Stimulated activated CD8-positive, alpha-beta memory T cell treated with anti-CD3 and anti-CD28 coated beads, Interleukin-4, amount 100 ng/mL, for 48 hours (primary cell): ENCODE data around the gene BMPR1A.
"Not testable (repeated sequence)": the region's sequence is repeated elsewhere in the genome, so short reads cannot be mapped to it uniquely, and the experiment has no call there.

Experiments
- DNase-seq: peaks from one replicate; pipeline ENCODE4 v3.0.0-alpha.2; 2020

BMPR1A gene

DNA sequence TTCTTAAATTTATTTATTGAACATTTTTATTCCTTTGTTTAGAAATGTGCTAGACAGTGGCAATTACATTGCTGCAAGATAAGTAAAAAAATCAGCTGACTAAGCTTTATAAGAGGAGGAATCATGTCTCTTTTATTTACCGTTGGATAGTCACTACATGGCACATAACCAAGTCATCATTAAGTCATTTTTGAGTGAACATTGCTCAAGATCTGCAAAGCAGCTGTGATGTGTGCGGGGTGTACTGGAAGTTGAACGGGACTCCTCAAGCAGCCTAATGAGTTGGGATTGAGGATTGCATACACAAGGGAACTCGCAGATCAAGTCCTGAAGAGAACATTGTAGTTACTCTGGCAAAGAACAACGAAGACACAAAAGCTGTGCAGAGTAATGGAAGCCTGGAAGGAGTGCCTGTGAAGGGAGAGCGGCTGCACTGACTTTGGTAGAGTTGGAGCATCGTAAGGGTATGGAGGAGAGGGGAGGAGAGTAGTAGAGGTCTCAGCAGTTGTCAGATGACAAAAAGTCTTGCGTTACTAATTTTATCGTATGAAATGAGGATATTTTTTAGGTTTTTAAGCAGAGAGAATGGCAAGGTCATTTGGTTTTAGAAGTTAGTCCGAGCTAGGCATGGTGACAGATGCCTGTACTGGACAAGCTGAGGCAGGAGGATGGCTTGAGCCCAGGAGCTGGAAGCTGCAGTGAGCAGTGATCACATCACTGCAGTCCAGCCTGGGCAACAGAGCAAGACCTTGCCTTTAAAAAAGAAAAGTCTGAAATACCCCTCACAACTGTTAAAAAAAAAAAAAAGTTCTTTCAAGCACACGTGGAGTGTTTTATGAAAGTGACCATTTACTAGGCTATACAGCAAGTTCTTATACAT, 95.1 kb downstream of the BMPR1A start:
- DNase-seq, result no peak

GRCh38 chr10:86853582-86853981, 97.2 kb downstream of the BMPR1A start:
- DNase-seq, result not testable (repeated sequence)

DNA sequence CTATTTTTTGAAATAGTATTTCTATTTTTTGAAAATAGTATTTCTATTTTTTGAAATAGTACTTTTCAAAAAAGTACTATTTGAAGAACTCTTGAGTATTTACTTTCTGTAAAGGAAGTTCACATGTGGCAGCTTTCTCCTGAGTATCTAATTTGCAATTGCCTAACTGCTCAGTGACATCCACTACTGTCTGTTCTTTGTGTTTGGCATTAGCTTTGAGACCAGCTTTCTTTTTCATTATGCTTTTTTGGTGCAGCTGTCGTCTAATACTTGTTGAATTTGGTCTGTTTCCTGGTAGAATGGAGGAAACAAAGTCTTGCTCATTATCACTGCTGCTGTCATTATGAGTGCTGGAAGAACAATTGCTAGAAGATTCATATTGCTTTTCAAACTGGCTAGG, 99.1 kb downstream of the BMPR1A start:
- no peak for DNase-seq

DNA sequence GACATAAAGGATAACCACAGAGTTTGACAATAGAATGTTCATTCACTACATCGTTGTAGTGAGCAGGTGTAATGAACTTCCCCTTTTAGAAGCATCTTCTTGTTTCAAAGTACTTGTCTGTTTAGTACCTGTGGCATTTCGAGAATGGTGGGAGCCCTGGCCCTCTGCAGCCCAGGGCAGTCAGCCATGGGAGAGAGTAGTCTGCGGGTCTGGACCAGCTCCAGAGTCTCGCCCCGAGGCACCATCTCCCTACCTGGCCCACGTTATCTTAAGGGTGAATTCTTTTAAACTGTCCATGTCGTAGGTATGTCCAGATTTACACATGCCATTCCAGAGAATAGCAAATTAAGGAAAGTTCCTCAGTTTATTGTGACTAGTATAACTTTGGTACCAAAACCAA, 99.7 kb downstream of the BMPR1A start:
- DNase-seq, result no peak

DNA sequence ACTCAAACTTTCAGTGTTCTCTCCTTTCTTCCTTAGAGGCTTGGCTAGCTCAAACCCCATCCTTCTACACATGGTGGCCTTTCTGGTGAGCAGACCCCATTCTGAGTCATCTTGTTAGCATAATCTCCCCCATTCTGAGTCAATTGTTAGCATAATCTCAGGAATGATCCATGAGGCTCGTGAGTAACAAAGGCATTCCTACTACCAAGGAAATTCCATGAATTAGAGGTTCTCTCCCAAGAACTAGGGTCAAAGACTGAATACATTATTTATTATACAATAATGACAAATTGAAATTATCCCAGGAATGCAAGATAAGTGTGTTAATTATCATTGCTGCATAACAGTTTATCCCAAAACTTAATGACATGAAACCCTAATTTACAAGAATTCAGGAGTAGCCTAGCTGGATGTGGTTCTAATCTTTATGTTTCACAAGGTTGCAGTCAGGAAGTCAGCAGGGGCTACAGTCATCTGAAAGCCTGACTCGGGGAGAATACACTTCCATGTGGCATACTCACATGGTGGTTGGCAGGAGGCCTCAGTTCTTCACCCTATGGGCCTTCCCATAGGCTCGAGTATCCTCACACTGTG, 100.8 kb downstream of the BMPR1A start:
- no peak for DNase-seq

DNA sequence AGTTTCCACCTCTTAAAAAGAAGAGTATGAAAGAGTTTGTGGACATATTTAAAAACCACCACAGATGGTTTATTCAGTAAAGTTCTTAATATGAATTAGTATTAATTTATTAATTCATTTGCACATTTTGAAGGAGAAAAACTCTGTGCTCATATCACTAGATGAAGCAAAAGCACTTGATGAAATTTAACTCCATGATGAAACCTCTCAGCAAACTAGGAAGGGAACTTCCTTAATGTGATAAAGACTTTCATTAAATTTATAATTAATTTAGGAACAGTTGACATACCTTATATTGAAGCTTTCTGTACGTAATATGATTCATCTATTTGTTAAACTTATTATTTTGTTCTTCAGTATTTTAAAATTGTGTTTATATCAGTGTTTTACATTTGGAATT, 101.6 kb downstream of the BMPR1A start:
- DNase-seq, result no peak

- DNase-seq, result no peak
Observed at GRCh38 chr10:86861351-86861750, 104.9 kb downstream of the BMPR1A start.

DNA sequence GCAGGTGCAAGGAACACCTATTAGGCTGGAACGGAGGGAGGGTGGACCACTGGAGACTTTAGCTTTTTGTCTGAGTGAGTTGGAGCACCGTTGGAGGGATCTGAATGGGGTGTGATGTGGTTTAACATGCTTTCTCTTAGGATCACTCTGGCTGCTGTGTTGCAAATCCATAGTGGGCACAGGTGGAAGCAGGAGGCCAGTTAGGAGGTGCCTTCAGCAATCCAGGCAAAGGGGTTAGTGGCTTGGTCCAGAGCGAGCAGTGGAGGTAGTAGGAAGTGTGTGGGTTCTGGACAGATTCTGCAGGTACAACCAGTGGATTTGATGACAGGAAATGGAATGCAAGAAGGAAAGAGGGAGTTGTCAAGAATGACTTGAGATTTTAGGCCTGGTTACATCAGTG, 106.0 kb downstream of the BMPR1A start:
- DNase-seq, result no peak

- DNase-seq, result no peak
Observed at GRCh38 chr10:86862786-86863483, 106.5 kb downstream of the BMPR1A start.

GRCh38 chr10:86863484-86863842, 107.0 kb downstream of the BMPR1A start:
- no peak for DNase-seq

- DNase-seq, result not testable (repeated sequence)
Observed at GRCh38 chr10:86865011-86865811, 108.8 kb downstream of the BMPR1A start.

DNA sequence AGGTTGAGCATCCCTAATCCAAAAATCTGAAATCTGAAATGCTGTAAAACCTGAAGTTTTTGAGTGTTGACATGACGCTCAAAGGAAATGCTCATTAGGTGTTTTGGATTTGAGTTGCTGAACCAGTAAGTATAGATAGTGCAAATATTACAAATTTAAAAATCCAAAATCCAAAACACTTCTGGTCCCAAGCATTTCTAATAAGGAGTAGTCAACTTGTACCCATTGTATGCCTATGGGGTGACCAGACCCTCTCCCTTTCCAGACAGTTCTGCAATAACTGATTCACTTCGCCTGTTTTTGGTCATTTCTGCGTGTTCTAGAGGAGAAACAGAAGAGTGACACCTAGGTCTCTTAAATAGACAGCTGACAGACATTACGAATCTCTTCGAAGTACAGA, 110.7 kb downstream of the BMPR1A start:
- no peak for DNase-seq

DNA sequence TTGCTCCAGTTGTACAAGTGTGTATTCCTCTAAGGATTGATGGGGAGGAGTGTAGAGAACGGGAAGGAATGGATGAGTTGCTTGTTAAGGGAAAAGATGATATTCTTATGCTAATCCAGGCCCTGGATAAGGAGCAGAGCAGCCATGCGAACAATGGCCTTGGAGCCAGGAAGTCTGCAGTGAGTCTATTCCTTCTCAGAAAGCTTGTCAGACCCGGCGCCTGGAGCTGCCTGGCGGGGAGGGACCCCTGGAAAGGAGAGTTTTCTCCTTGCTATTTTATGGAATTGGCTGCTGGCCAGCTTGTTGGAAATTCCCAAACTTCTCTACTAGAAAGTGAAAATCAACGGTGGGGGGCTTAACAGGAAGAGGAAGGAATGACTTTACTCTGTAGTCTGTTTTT, 111.9 kb downstream of the BMPR1A start:
- no peak for DNase-seq

GRCh38 chr10:86870679-86871078, 114.3 kb downstream of the BMPR1A start:
- DNase-seq, result no peak

GRCh38 chr10:86871563-86872183, 115.3 kb downstream of the BMPR1A start:
- DNase-seq, result no peak

GRCh38 chr10:86872757-86873156, 116.3 kb downstream of the BMPR1A start:
- no peak for DNase-seq

DNA sequence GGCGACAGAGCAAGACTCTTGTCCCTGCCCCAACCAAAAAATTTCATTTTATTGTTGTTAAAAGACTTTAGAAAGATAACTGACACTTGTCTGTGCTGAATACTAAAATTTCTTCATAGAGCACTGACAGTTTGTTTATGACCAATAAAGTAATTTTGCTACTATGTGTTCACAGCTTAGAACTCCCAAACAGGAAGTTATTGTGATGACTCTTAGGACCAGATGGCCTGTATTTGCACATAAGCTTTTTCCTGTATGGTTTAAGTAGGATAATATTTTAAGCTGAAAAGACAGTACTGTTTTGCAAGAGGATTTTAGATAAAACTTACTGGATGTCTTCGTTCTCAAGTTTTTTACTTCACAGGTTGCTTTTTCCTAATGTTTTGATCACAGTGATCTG, 120.3 kb downstream of the BMPR1A start:
- DNase-seq, result no peak

DNA sequence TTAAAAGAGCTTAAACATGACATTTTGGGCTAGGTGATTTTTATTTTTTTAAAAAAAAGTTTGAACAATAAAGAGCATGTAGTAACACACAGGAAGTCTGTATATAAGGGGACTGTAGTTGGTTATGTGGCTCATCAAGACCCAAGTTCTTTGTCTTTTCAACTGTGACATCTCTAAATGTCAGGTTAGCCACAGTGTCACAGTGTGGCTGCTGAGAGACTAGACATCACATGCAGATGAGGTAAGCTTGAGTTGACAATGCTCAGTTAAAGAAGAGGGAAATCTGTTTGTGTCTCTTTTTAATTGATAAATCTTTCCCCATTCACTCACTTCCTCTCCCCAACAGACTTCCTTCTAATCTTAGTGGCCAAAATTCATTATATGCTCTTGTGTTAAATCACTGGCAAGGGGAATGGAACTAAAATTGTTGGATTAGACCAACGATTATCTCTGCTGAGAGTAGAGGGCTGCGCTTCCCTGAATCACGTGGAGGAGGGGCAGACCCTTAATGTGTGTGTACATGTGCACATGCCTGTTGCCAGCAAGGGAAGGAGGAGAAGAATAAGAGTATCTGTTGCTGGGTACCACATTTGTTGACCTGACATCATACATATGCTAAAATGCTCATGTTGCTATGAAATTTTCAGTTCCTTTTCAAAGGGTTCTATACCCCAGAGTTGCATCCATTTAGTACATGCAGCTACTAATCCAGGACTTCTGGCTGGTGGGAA, 122.7 kb downstream of the BMPR1A start:
- DNase-seq, result no peak

DNA sequence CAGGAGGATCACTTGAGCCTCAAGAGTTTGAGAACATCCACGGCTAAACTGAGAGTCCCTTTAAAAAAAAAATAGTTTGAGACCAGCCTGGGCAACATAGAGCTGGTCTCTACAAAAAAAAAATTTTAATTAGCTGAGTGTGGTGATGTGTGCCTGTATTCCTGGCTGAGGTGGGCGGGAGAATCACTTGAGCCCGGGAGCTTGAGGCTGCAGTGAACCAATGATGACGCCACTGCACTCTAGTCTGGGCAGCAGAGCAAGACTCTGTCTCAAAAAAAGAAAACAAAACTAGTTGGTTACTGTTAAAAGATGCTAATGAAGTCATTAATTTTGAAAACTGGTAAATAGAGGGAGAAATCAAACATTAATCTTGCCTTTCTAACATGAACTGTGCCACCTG, 124.6 kb downstream of the BMPR1A start:
- no peak for DNase-seq

DNA sequence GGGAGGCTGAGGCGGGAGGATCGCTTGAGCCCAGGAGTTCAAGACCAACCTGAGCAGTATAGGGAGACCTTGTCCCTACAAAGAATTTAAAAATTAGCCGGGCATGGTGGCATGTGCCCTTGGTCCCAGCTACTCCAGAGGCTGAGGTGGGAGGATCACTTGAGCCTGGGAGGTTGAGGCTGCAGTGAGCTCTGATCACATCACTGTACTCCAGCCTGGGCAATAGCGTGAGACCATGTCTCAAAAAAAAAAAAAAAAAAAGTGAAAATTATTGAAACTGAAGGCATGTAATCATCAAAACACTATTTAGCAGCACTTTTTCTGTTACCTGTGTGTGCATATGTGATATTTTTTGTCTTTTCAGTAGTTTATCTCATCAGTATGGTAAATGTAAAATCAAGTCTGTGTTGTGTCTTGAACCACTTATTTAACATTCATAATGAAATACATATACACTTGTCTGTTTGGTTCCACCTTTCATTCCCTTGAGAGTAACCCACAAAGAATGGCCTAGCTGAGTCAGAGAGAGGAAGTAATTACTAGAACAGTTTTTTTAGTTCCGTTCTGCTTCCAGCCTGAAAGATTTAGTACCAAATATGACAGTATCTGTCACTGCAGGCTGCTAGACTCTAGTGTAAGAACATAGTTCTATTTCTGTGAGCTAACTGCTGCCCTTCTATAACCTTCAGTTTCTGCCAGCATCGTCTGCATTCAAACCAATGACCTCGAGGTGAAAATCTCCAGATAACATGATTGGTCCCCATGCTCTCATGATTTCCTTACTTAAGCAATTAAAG, 132.4 kb downstream of the BMPR1A start:
- no peak for DNase-seq

GRCh38 chr10:86889997-86890396, 133.6 kb downstream of the BMPR1A start:
- no peak for DNase-seq
